ENCODE data around the gene ARVCF. TPM values are rescaled to one million over a fixed set of nuclear protein-coding genes. Genes with fewer than 3 reads are reported as not detected.

The ARVCF gene
- polyA plus RNA-seq, 6 donors from 2014 or later, result 0.24 to 2.5 (median 0.56) TPM; not detected in 1

- DNase-seq, result no peak
- H3K9me3 Mint-ChIP-seq, result peaks cover 0 to 23% (median 18%) of the 10 kb centered on the region in 7 donors
- ATAC-seq (ENCODE audit: low read depth in 2 of 2), result no peak
- H3K4me3 Mint-ChIP-seq, result no peak overlapping the region
- H3K27ac Mint-ChIP-seq, result no peak overlapping the region
- H3K36me3 Mint-ChIP-seq, result peaks cover 10 to 13% of the 10 kb centered on the region in 2 donors
- no peaks in the 10 kb centered on the region for H3K4me1 Mint-ChIP-seq
- H3K27me3 Mint-ChIP-seq, result no peaks in the 10 kb centered on the region
Observed at GRCh38 chr22:20002128-20002527, 14.5 kb downstream of the ARVCF start.

- no peak overlapping the region for H3K4me3 Mint-ChIP-seq
- no peak for ATAC-seq (ENCODE audit: low read depth in 2 of 2)
- no peak overlapping the region for H3K27ac Mint-ChIP-seq
- H3K4me1 Mint-ChIP-seq, result no peaks in the 10 kb centered on the region
- H3K27me3 Mint-ChIP-seq, result peaks cover 0 to 6% (median 0%) of the 10 kb centered on the region in 3 donors
- H3K9me3 Mint-ChIP-seq, result peaks cover 0 to 23% (median 18%) of the 10 kb centered on the region in 7 donors
- H3K36me3 Mint-ChIP-seq, result peaks cover 10 to 13% of the 10 kb centered on the region in 2 donors
- DNase-seq, result no peak
Observed at GRCh38 chr22:20001082-20001638, 15.5 kb downstream of the ARVCF start.

GRCh38 chr22:20000246-20001081 is 16.2 kb downstream of the ARVCF start:
- Mint-ChIP-seq H3K4me1 (no peaks in the 10 kb centered on the region), H3K4me3 (no peak overlapping the region), H3K27ac (no peak overlapping the region), H3K36me3 (peaks cover 10 to 13% of the 10 kb centered on the region in 2 donors), H3K9me3 (peaks cover 0 to 23% (median 18%) of the 10 kb centered on the region in 7 donors), H3K27me3 (peaks cover 0 to 6% (median 0%) of the 10 kb centered on the region in 3 donors)
- no peak for DNase-seq
- no peak for ATAC-seq (ENCODE audit: low read depth in 2 of 2)

GRCh38 chr22:19998991-19999820 is 17.4 kb downstream of the ARVCF start:
- Mint-ChIP-seq H3K9me3 (peaks cover 0 to 17% (median 15%) of the 10 kb centered on the region in 7 donors), H3K4me3 (no peak overlapping the region), H3K27me3 (peaks cover 0 to 14% (median 11%) of the 10 kb centered on the region in 3 donors), H3K4me1 (peaks cover 0 to 7% (median 0%) of the 10 kb centered on the region in 3 donors), H3K27ac (no peak overlapping the region), H3K36me3 (peaks cover 10 to 13% of the 10 kb centered on the region in 2 donors)
- ATAC-seq (ENCODE audit: low read depth in 2 of 2) (no peak), DNase-seq (no peak)

- ATAC-seq (ENCODE audit: low read depth in 2 of 2) (no peak), DNase-seq (no peak)
- Mint-ChIP-seq H3K27ac (no peak overlapping the region), H3K36me3 (peaks cover 7 to 8% of the 10 kb centered on the region in 2 donors), H3K27me3 (peaks cover 0 to 19% (median 18%) of the 10 kb centered on the region in 3 donors), H3K9me3 (peaks cover 0 to 12% (median 7%) of the 10 kb centered on the region in 7 donors), H3K4me1 (peaks cover 0 to 7% (median 0%) of the 10 kb centered on the region in 3 donors), H3K4me3 (no peak overlapping the region)
Observed at GRCh38 chr22:19998232-19998951, 18.2 kb downstream of the ARVCF start.

GRCh38 chr22:19997561-19998231 is 18.9 kb downstream of the ARVCF start:
- no peak overlapping the region for H3K27ac Mint-ChIP-seq
- H3K36me3 Mint-ChIP-seq, result peaks cover under 1 to 2% of the 10 kb centered on the region in 2 donors
- DNase-seq (no peak), ATAC-seq (ENCODE audit: low read depth in 2 of 2) (no peak)
- H3K27me3 Mint-ChIP-seq, result peaks cover 0 to 19% (median 18%) of the 10 kb centered on the region in 3 donors
- peaks cover 0 to 5% (median 0%) of the 10 kb centered on the region in 7 donors for H3K9me3 Mint-ChIP-seq
- H3K4me1 Mint-ChIP-seq, result peaks cover 0 to 7% (median 0%) of the 10 kb centered on the region in 3 donors
- no peak overlapping the region for H3K4me3 Mint-ChIP-seq

GRCh38 chr22:19996694-19997384 is 19.8 kb downstream of the ARVCF start:
- H3K27ac Mint-ChIP-seq, result no peak overlapping the region

GRCh38 chr22:19995611-19996339 is 20.8 kb downstream of the ARVCF start:
- Mint-ChIP-seq H3K36me3 (no peaks in the 10 kb centered on the region), H3K27ac (no peak overlapping the region), H3K9me3 (no peaks in the 10 kb centered on the region), H3K4me1 (peaks cover 0 to 7% (median 0%) of the 10 kb centered on the region in 3 donors), H3K4me3 (no peak overlapping the region), H3K27me3 (peaks cover 0 to 19% (median 18%) of the 10 kb centered on the region in 3 donors)
- DNase-seq (no peak), ATAC-seq (ENCODE audit: low read depth in 2 of 2) (no peak)

More at GRCh38 chr22:19996694-19997384, 19.8 kb downstream of the ARVCF start:
- peaks cover 0 to 19% (median 18%) of the 10 kb centered on the region in 3 donors for H3K27me3 Mint-ChIP-seq
- peaks cover 0 to 7% (median 0%) of the 10 kb centered on the region in 3 donors for H3K4me1 Mint-ChIP-seq
- H3K36me3 Mint-ChIP-seq, result no peaks in the 10 kb centered on the region
- no peak for ATAC-seq (ENCODE audit: low read depth in 2 of 2)
- peaks cover 0 to 2% (median 0%) of the 10 kb centered on the region in 7 donors for H3K9me3 Mint-ChIP-seq
- no peak for DNase-seq
- H3K4me3 Mint-ChIP-seq, result no peak overlapping the region

- no peak overlapping the region for H3K27ac Mint-ChIP-seq
- H3K36me3 Mint-ChIP-seq, result no peaks in the 10 kb centered on the region
- peaks cover 0 to 7% (median 0%) of the 10 kb centered on the region in 3 donors for H3K4me1 Mint-ChIP-seq
- no peak for DNase-seq
- ATAC-seq (ENCODE audit: low read depth in 2 of 2), result no peak
- no peaks in the 10 kb centered on the region for H3K9me3 Mint-ChIP-seq
- no peak overlapping the region for H3K4me3 Mint-ChIP-seq
- H3K27me3 Mint-ChIP-seq, result peaks cover 0 to 19% (median 18%) of the 10 kb centered on the region in 3 donors
Observed at GRCh38 chr22:19994851-19995610, 21.6 kb downstream of the ARVCF start.

- H3K4me3 Mint-ChIP-seq, result no peak overlapping the region
- H3K9me3 Mint-ChIP-seq, result no peaks in the 10 kb centered on the region
- no peak overlapping the region for H3K27ac Mint-ChIP-seq
Observed at GRCh38 chr22:19993926-19994325, 22.7 kb downstream of the ARVCF start.

GRCh38 chr22:19992921-19993355 is 23.7 kb downstream of the ARVCF start:
- Mint-ChIP-seq H3K4me1 (peaks cover 0 to 7% (median 2%) of the 10 kb centered on the region in 3 donors), H3K9me3 (no peaks in the 10 kb centered on the region), H3K27me3 (peaks cover 0 to 19% (median 18%) of the 10 kb centered on the region in 3 donors), H3K27ac (no peak overlapping the region), H3K4me3 (no peak overlapping the region), H3K36me3 (no peaks in the 10 kb centered on the region)
- DNase-seq, result no peak
- ATAC-seq (ENCODE audit: low read depth in 2 of 2), result no peak

More at GRCh38 chr22:19993926-19994325, 22.7 kb downstream of the ARVCF start:
- H3K4me1 Mint-ChIP-seq, result peaks cover 0 to 7% (median 0%) of the 10 kb centered on the region in 3 donors
- H3K36me3 Mint-ChIP-seq, result no peaks in the 10 kb centered on the region
- no peak for ATAC-seq (ENCODE audit: low read depth in 2 of 2)
- H3K27me3 Mint-ChIP-seq, result peaks cover 0 to 19% (median 18%) of the 10 kb centered on the region in 3 donors
- DNase-seq, result no peak
